ENCODE data around the gene DTL.

DNA sequence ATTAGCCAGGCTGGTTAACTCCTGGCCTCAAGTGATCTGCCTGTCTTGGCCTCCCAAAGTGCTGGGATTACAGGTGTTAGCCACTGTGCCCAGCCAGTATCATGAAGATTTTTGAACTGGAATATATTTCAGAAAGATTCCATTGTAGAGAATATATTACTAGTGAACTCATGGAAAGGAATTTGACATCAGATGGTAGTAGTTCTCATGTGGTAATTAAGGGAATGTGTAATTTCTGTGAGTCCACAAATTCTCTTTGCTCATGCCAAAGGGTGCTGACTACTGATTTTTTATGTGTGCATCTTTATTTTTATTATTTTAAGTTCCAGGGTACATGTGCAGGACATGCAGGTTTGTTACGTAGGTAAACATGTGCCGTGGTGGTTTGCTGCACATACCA is 10.4 kb downstream of the DTL start:
- TF ChIP-seq, protein P1, sequence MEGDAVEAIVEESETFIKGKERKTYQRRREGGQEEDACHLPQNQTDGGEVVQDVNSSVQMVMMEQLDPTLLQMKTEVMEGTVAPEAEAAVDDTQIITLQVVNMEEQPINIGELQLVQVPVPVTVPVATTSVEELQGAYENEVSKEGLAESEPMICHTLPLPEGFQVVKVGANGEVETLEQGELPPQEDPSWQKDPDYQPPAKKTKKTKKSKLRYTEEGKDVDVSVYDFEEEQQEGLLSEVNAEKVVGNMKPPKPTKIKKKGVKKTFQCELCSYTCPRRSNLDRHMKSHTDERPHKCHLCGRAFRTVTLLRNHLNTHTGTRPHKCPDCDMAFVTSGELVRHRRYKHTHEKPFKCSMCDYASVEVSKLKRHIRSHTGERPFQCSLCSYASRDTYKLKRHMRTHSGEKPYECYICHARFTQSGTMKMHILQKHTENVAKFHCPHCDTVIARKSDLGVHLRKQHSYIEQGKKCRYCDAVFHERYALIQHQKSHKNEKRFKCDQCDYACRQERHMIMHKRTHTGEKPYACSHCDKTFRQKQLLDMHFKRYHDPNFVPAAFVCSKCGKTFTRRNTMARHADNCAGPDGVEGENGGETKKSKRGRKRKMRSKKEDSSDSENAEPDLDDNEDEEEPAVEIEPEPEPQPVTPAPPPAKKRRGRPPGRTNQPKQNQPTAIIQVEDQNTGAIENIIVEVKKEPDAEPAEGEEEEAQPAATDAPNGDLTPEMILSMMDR (IDR thresholded peaks at IDR 0.05): no peak
- no peak for TF ChIP-seq POLR2A (IDR thresholded peaks at IDR 0.05)
